ENCODE measurements around the gene ST6GALNAC5. TPM values are rescaled to one million over a fixed set of nuclear protein-coding genes. Genes with fewer than 3 reads are reported as not detected.

Gene ST6GALNAC5
- polyA plus RNA-seq, 3 donors = not detected

DNA sequence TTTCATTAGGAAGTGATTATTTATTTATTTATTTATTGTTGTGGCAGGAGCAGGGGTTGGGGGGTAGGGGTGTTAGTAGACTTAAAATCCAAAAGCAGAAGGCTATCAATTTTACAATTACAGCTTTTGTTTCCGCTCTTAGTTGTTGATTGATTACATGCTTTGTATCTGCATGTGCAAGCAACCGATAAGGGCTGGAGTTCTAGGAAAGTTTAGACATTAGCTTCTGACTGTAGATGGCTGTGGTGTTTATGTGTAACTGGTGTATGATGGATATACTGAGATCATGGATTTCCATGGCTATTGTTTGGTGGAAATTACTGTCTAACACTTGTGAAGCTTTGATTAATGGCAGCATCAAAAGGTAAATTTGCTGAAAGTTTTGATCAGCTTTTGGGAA, 2.8 kb downstream of the ST6GALNAC5 start:
- peaks cover 3 to 16% (median 4%) of the 10 kb centered on the region in 7 donors for H3K9me3 Mint-ChIP-seq
- Histone ChIP-seq H3K27ac (ENCODE audit: low read depth in 1 of 2, low read length in 2 of 2) (no peak overlapping the region), H3K9me3 (replicated peaks in 1 of 2; ENCODE audit: control insufficient read depth in 1 of 2, insufficient read depth in 1 of 2, low read length in 2 of 2) (peaks cover 0 to 15% of the 10 kb centered on the region in 2 donors), H3K27me3 (ENCODE audit: control insufficient read depth in 2 of 2, insufficient read depth in 2 of 2, low read length in 2 of 2) (peaks cover 60 to 65% of the 10 kb centered on the region in 2 donors), H3K4me1 (ENCODE audit: control insufficient read depth in 1 of 2, insufficient read depth in 2 of 2, low read length in 2 of 2) (peaks cover 19% of the 10 kb centered on the region in 2 donors), H3K9ac (ENCODE audit: insufficient read depth, low read length, poor library complexity, severe bottlenecking) (no peak overlapping the region), H3K79me2 (ENCODE audit: insufficient read depth, low read length) (no peaks in the 10 kb centered on the region), H4K20me1 (ENCODE audit: insufficient read depth, low read length) (no peaks in the 10 kb centered on the region), H3K4me3 (replicated peaks in 1 of 3; ENCODE audit: low read depth in 2 of 3, low read length in 3 of 3) (no peak overlapping the region), H3K4me2 (replicated peaks; ENCODE audit: extremely low read depth, low read length, poor library complexity, severe bottlenecking) (no peak overlapping the region), H3K36me3 (replicated peaks in 1 of 2; ENCODE audit: control insufficient read depth in 1 of 2, insufficient read depth in 2 of 2, low read length in 2 of 2) (no peaks in the 10 kb centered on the region), H2AFZ (ENCODE audit: insufficient read depth, low read depth, low read length, poor library complexity, severe bottlenecking) (no peak overlapping the region)
- H3K36me3 Mint-ChIP-seq = peaks cover 0 to 1% of the 10 kb centered on the region in 2 donors
- no peak overlapping the region for H3K27ac Mint-ChIP-seq
- DNase-seq = no peak
- TF ChIP-seq, protein P1, sequence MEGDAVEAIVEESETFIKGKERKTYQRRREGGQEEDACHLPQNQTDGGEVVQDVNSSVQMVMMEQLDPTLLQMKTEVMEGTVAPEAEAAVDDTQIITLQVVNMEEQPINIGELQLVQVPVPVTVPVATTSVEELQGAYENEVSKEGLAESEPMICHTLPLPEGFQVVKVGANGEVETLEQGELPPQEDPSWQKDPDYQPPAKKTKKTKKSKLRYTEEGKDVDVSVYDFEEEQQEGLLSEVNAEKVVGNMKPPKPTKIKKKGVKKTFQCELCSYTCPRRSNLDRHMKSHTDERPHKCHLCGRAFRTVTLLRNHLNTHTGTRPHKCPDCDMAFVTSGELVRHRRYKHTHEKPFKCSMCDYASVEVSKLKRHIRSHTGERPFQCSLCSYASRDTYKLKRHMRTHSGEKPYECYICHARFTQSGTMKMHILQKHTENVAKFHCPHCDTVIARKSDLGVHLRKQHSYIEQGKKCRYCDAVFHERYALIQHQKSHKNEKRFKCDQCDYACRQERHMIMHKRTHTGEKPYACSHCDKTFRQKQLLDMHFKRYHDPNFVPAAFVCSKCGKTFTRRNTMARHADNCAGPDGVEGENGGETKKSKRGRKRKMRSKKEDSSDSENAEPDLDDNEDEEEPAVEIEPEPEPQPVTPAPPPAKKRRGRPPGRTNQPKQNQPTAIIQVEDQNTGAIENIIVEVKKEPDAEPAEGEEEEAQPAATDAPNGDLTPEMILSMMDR (IDR thresholded peaks at IDR 0.05) = no peak
- 35% methylated on average over 2 of the region's 2 CpGs for WGBS (ENCODE audit: insufficient coverage)
- H3K4me1 Mint-ChIP-seq = peaks cover 22% of the 10 kb centered on the region
- peak overlapping the region in 1 of 2 donors; percentile 81 for H3K4me3 Mint-ChIP-seq
- H3K27me3 Mint-ChIP-seq (ENCODE audit: low read depth in 3 of 3) = peaks cover 59 to 69% (median 67%) of the 10 kb centered on the region in 3 donors
- intact Hi-C loops (cut with micrococcal nuclease) = no loop called here

DNA sequence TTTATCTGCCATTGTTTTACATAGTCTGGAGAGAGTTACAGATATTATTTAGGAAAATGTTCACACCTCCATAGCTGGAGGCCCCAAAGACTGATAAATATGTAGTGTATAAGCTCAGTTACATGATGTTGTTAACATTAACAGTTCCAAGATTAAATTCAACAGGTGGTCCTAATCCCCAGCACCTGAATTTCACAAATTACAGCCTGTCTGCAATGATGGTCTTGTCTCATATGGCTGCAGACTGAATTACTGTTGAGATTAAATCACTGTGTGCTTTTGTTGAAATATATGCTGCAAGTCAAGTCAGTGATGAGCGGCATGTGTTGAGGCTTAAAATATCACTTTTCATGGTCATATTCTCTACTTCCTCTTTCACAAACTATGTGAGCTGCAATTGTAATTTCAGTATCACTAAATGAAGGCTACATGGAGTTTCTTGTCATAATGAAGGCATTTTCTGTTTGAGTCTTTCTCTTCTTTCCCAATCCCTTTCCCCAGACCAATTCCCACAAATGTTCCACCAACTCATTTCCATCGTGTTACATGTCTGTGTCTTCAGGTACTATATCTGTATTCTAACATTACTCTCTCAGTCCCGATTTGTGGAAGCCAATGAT, 4.2 kb downstream of the ST6GALNAC5 start:
- H3K4me1 Mint-ChIP-seq = peaks cover 22% of the 10 kb centered on the region
- H3K27me3 Mint-ChIP-seq (ENCODE audit: low read depth in 3 of 3) = peaks cover 46 to 55% (median 53%) of the 10 kb centered on the region in 3 donors
- WGBS (ENCODE audit: insufficient coverage) = 100% methylated on average over 1 of the region's 3 CpGs
- Histone ChIP-seq H3K9me3 (replicated peaks in 1 of 2; ENCODE audit: control insufficient read depth in 1 of 2, insufficient read depth in 1 of 2, low read length in 2 of 2) (peaks cover 0 to 5% of the 10 kb centered on the region in 2 donors), H3K9ac (ENCODE audit: insufficient read depth, low read length, poor library complexity, severe bottlenecking) (no peak overlapping the region), H2AFZ (ENCODE audit: insufficient read depth, low read depth, low read length, poor library complexity, severe bottlenecking) (no peak overlapping the region), H3K27me3 (ENCODE audit: control insufficient read depth in 2 of 2, insufficient read depth in 2 of 2, low read length in 2 of 2) (peaks cover 46 to 51% of the 10 kb centered on the region in 2 donors), H3K36me3 (replicated peaks in 1 of 2; ENCODE audit: control insufficient read depth in 1 of 2, insufficient read depth in 2 of 2, low read length in 2 of 2) (no peaks in the 10 kb centered on the region), H4K20me1 (ENCODE audit: insufficient read depth, low read length) (no peaks in the 10 kb centered on the region), H3K4me1 (ENCODE audit: control insufficient read depth in 1 of 2, insufficient read depth in 2 of 2, low read length in 2 of 2) (peaks cover 19% of the 10 kb centered on the region in 2 donors), H3K79me2 (ENCODE audit: insufficient read depth, low read length) (no peaks in the 10 kb centered on the region), H3K4me3 (replicated peaks in 1 of 3; ENCODE audit: low read depth in 2 of 3, low read length in 3 of 3) (no peak overlapping the region), H3K27ac (ENCODE audit: low read depth in 1 of 2, low read length in 2 of 2) (no peak overlapping the region), H3K4me2 (replicated peaks; ENCODE audit: extremely low read depth, low read length, poor library complexity, severe bottlenecking) (no peak overlapping the region)
- H3K27ac Mint-ChIP-seq = no peak overlapping the region
- peak overlapping the region in 1 of 2 donors; percentile 81 for H3K4me3 Mint-ChIP-seq
- H3K36me3 Mint-ChIP-seq = peaks cover 0 to 1% of the 10 kb centered on the region in 2 donors
- peaks cover 2 to 17% (median 4%) of the 10 kb centered on the region in 7 donors for H3K9me3 Mint-ChIP-seq
- no peak for DNase-seq
- TF ChIP-seq, protein P1 (IDR thresholded peaks at IDR 0.05) = no peak
- intact Hi-C loops (cut with micrococcal nuclease) = no loop called here
